ENCODE results near the gene GINS2.

Gene GINS2

DNA sequence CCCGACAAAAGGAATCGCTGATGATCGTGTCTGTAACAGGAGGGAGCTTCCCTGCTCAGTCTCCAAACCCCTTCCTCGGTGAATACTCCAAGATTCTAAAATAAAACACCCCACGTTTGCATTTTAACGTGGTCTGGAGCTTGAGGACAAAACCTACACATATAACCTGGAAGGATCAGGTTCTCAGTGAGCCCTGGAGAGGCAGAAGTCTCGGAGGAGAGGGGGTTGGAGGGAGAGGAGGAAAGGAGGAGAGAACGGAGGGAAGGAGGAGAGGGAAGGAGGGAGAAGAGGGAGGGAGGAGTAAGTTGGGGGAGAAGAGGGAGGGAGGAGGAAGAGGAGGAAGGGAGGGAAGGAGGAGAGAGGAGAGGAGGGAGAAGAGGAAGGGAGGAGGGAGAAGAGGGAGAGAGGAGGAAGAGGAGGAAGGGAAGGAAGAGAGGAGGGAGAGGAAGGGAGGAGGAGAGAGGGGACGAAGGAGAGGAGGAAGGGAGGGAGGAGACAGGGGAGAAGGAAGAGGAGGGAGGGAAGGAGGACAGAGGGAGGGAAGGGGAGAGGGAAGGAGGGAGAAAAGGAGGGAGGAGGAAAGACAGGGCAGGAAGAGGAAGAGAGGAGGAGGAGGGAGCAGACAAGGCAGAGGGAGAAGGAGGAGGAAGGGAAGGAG, 27.4 kb upstream of the GINS2 start:
- no peak for DNase-seq (ENCODE audit: low read depth, low spot score)

DNA sequence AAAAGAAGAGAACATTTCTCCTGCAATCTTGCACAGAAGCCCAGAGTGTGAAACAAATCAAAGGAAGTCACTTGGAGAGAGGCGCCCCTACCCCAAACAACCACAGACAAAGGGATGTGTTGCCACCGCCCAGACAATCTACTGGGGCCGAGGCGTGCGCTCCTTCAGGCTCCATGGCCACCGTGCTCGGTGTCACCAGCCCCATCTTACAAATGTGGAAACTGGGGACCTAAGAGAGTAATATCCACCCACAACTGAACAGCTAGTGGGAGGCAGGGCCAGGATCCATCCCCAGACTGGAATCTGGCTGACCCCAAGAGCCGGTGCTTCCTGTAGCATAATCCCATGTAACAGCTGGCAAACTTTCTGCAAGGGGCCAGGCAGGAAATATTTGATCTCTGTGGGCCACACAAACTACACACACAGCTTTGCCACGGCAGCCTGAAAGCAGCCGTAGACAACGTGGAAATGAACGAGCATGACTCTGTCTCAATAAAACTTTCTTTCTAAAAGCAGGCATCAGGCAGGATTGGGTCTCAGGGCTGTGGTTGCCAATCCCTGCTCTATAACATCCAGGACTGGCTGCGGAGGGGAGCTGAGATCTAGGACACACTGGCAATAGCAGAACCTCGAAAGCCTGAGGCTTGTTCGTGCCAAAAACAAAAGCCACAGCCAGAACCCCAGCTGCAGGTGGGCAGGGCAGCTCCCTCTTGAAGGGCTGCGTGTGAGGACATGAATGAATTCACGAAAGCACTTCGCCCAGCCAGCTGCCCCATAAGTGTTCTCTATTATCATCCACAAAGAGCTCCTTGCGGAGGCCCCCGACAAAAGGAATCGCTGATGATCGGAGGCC, 26.6 kb upstream of the GINS2 start:
- DNase-seq (ENCODE audit: low read depth, low spot score), result no peak

DNA sequence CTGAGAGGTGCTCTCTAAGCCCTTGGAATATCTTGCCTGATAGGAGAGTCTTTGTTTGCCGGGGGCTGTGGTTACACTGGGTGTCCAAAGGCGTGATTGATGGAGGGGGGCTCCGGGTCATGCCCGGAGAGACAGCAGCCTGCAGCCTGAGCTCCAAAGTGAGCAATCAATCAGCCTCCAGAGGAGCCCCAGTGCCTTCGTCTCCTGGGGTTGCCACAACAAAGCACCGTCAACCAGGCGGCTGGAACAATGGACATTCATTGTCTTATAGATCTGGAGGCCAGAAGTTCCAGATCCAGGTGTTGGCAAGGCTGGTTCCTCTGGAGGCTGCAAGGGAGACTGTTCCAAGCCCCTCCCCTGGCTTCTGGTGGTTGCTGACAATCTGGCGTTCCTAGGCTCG, 24.0 kb upstream of the GINS2 start:
- no peak for DNase-seq (ENCODE audit: low read depth, low spot score)

DNA sequence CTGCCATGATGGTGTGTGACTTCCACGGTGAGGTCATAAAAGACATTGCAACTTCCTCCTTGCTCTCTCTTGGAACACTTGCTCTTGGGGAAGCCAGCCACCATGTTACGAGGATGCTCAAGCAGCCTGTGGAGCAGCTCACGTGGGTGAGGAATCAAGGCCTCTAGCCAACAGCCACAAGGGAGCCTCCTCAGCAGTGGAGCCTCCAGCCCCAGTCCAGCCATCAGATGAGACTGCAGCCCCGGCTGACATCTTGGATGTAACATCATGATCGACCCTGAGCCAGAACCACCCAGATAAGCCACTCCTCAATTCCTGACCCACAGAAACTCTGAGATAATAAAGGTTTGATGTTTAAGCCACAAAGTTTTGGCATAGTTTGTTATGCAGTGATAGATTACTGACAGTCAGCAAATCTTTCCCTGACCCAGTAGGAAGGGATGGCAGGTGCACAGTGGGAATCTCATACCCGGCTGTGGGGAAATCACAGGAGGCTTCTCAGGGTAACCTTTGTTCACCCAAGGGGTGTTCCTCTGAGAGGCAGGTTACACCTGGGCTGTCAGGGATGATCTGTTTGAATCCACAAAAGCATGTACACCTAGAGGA, 23.3 kb upstream of the GINS2 start:
- DNase-seq (ENCODE audit: low read depth, low spot score), result no peak

DNA sequence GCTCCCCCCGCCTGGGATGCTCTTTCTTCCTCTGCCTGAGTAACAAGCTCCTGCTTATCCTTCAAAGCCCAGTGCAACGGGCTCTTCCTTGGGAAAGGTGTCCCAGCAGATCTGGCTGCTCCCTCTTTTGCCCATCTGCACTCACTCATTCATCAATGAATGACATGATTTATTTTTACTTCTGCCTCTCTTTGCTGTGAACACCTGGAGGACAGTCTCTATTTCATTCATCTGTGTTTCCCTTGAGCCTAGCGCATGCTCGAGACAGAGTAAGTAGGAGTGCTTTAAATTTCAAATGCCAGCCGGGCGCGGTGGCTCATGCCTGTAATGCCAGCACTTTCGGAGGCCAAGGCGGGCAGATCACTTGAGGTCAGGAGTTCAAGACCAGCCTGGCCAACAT, 22.0 kb upstream of the GINS2 start:
- no peak for DNase-seq (ENCODE audit: low read depth, low spot score)

DNA sequence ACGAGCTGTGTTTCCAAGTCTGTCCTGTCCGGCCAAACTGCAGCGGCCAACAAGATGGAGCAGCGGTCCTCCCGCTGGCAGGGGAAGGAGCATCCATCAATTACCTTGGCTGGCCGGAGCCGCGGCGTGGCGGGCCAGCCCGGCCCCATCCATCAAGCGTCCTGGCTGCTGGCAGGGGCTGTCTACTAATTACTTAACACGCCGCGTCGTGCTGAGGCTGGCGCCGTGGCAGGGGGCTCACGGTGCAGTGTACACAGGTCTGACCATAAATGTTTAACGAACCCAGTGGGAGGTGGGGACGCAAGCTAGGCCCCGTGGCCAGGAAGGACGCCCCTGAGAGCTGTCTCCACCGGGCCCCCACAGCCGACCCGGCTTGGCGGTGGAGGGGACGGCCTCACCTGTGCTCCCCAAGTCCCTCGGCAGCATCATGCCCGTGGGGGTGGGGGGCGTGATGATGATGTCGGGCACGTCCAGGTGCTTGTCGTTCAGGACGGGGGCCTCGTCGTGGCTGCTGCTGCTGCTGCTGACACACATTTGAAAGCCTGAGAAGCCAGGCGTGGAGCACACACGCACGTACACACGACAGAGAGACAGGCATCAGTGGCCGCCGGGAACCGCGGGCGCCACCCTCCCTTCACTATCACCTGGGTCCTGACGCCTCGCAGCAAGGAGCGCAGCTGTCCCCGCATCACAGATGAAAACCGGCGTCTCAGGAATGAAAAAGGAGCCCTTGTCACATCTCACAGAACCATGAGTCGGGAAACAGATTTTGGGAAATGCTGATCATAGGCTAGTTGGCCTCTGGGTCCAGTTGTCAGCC, 21.2 kb upstream of the GINS2 start:
- DNase-seq (ENCODE audit: low read depth, low spot score), result no peak

DNA sequence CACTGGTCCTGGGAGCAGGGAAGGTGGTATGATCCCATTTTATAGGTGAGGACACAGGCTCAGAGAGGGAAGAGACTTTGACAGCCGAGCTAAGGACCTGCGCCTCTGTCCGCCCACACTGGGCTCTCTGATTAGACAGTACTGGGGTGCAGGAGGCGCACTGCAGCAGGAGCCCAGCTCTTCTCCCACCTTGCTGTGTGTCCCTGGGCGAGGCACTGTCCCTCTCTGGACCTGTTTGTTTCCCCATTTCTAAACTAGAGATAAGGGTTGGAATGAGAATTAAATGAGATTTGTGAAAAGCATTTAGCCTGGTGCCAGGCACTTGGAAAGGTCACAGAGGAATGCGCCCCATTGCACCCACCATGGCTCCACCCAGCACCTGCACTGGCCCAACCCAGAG, 19.6 kb upstream of the GINS2 start:
- DNase-seq (ENCODE audit: low read depth, low spot score), result no peak

DNA sequence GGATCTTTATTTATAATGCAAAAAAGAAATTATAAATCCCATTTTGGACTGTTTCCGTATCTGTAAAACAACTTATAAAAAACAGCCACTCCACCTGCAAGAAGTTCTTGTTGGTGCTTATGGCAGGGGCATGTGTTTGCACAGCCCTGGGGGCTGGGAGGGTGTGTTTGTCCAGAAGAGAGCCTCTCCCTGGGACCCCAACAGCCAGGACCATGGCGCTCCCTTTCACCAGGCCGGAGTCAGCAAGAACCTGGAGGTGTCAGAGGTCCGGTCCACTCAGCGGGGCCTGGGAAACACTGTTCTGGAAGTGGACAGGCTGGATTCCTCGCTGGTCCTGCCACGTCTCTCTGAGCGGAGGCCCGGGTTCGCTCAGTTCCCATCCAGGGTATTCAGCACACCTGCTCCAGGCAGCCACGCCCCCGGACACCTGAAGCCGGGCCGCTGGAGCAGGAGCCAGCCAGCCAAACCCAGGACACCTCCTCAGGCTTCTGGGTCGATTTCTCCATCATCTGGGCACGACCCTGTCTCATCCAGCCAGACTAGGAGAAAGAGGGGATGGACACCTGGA, 18.9 kb upstream of the GINS2 start:
- DNase-seq (ENCODE audit: low read depth, low spot score), result no peak

DNA sequence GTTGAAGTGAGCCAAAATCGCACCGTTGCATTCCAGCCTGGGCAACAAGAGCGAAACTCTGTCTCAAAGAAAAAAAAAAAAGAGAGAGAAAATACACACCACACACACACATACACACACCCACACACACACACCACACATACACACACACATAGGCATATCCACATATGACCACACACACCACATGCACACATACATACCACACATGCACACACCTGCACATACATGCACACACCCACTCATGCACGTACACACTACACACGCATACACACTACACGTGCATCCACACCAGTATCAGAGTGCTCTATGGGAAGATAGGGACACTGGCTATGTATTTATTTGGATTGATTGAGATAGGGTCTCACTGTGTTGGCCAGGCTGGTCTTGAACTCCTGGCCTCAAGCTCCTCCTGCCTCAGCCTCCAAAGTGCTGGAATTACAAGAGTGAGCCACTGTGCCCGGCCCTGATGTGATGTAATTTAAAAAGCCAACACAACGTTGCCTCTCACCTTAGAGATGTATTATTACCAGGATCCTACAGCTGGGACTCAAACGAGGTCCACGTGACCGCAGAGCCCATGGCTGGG, 17.8 kb upstream of the GINS2 start:
- no peak for DNase-seq (ENCODE audit: low read depth, low spot score)

DNA sequence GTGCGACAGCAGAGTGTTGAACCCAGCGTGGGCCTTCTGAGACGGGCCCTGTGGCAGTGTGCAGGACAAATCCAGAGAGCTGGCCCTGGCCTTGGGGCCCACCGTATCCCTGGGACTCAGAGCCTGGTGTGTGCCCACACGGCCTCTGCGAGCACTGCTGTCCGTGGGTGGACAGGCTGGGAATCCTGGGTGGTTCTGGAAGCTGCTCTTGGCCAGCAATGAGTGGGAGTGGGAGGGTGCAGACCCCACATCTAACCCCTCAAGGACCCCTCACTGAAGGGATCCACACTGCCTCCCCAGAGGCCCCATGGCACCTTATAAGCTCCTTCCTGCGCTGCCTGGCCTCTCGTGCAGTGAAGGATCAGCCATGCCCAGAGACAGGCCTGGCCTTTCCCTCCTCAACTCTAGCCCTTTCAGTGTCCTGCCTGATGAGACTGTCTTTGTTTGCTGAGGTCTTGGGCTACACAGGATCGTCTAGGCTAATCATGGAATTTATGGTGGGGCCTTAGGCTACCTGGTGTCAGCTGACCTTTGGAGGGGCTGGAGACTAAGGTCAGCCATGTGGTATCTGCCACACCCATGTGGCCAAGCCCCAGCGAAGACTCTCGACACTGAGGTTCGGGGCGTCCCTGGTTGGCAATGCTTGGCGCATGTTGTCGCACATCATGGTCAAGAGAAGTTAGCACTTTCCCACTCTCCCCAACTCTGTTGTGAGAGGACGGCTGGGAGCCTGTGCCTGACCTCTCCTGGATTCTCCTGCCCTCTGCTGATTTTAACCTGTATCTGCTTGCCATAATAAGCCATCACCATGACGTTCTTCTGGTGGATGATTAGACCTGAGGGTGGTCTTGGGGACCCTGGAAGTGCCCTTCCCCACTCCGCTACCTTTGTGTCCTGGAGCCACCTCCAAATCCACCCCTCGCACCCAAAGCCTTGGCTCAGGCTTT, 16.4 kb upstream of the GINS2 start:
- DNase-seq (ENCODE audit: low read depth, low spot score), result no peak

DNA sequence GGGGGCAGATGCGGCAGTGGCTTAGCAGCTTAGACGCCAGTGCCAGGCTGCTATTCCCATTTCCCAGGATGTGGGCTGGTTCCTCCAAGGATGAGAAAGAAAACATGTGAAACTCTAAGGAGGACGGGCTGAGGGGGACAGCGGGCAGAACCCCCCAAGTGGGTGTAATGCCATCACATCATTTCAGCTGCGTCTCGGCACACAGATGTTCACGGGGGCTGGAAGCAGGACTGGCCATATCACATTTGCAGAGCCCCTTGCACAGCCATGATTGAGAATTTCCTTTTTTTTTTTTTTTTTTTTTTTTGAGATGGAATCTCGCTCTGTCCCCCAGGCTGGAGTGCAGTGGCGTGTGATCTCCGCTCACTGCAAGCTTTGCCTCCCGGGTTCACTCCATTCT, 15.3 kb upstream of the GINS2 start:
- no peak for DNase-seq (ENCODE audit: low read depth, low spot score)

DNA sequence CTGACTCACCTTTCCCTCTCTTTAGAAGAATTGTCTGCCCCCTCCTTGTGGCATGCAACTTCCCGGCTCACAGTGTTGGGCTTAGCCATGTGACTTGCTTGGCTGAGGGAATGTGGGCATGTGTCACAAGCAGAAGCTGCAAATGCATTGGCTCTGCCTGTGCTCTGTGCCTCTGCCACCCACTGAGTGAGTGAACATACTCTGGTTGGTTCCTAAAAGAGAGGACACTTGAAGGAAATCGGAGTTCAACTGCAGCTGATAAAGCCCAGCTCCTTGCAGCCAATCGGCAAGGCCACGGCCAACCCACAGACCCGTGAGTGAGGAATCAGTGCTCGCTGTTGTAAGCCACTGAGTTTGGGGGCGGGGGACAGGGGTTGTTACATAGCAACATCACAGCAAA, 10.9 kb upstream of the GINS2 start:
- no peak for DNase-seq (ENCODE audit: low read depth, low spot score)

DNA sequence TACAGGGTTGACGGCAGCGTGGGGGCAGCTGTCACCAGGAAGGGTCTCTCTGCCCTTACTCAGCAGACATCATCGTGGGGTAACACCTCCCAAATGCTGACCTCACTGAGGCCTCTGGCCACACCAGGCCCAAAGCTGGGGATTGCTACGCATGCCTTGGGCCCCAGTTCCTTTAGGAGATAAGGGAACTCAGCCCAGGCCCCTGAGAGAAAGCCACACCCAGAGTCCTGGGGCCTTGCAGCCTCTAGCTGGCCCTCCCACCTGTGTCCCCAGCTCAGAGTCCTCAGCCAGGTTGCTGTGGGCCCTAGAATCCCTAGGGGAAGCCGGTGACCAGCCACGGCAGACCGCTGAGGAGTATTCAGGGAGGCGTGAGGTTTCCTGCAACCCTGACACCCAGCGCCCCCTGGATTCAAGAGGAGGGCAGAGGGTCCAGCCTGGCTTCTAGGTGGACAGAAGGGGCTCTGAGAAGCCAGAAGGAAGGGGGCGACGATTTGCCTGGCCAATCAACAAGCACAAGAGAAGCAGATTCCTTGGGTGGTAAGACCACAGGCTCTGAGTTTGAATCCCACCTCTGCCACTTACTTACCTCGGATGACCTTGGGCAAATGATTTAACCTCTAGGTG, 10.3 kb upstream of the GINS2 start:
- DNase-seq (ENCODE audit: low read depth, low spot score), result no peak

DNA sequence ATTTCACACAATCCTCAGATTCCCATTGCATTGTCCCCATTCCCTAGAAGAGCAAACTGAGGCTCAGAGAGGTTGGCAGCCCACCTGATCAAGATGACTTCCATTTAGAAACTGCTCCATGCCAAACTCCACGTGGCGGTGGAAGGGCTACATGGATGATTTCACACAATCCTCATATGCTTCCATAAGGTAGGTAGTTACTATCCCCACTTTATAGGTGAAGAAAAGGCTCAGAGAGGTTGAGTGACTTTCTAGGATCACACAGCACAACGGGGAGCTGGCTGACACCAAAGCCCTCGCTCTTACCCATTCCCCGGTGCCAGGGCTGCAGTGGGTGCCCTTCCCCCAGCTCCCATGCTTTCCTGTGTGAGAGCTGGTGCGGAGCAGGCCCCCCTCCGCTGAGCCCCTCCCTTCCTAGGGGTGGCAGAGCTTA, 9.7 kb upstream of the GINS2 start:
- DNase-seq (ENCODE audit: low read depth, low spot score), result no peak

DNA sequence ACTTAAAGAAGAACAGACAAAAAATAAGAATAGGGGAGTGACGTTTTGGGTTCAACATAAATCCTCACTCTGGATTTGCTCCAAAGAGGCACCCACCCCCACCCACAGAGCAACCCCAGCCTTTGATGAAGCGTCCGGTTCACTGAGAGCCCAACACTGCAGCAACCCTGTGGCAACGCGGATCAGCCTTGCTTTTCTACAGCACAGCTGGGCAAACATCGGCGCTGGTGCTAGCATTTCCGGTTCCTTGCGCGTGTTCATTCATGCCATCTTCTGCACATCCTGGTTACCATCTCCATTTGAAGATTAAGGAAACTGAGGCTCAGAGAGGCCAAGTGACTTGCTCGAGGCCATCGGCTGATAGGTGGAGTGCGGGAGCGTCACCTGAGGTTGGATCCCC, 8.7 kb upstream of the GINS2 start:
- no peak for DNase-seq (ENCODE audit: low read depth, low spot score)

DNA sequence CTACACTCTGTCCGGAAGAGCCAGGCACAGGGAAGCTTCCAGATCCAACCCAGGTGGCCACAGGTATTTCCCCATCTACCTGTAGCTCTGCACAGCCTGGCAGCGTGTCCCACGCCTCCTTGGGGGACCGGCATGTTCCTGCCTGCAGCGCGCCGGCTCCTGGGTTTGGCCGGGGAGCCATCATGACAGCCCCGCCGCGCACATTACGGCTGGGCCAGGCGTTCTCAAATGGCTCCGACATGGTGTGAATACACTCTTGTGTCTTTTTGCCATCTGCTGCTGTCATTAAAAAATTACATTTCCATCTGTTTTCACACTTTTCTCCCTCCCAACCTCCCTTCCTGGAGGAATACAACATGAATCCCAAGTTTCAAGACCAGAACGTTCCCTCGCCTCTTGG, 8.0 kb upstream of the GINS2 start:
- DNase-seq (ENCODE audit: low read depth, low spot score), result no peak

DNA sequence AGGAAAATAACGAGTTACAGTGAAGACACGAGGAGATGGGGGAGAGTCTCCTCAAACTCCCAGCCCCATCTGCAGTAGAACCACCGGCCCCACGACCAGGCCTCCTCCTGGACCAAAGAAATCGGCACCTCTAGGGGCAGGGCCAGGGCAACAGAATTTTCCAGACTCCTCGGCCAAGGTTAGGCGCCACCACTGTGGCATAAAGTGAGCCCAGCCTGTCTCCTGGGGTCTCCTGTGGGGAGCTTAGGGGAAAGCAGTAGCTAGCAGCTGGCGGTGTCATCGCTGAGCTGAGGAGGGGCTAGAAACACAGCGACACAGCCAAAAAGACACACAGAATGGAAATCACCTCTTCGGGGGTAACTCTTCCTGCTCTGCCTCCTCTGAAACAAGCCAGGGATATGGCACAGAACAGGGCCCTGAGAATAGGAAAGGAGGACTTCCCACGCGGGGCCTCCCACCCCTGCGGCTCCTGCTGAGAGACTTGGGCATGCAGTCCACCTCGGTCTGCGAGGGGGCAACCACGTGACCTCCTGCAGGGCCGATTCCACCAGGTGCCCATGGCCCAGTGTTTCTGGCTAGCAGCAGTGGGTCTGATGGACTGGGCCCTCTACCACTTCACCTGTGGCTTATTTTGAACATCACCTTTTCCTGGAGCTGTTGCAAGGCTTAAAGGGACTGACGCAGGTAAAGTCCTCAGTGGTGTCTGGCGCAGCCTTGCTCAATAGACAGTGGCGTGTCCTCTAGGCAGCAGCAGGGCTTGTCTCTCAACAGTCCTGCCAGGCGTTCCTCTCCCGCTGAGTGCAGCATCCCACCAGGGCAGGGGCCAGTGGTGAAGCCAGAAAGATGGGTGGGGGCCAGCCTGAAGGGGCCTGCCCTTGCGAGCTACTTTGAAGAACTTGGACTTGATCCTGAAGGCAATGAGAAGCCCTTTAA, 6.7 kb upstream of the GINS2 start:
- no peak for DNase-seq (ENCODE audit: low read depth, low spot score)

DNA sequence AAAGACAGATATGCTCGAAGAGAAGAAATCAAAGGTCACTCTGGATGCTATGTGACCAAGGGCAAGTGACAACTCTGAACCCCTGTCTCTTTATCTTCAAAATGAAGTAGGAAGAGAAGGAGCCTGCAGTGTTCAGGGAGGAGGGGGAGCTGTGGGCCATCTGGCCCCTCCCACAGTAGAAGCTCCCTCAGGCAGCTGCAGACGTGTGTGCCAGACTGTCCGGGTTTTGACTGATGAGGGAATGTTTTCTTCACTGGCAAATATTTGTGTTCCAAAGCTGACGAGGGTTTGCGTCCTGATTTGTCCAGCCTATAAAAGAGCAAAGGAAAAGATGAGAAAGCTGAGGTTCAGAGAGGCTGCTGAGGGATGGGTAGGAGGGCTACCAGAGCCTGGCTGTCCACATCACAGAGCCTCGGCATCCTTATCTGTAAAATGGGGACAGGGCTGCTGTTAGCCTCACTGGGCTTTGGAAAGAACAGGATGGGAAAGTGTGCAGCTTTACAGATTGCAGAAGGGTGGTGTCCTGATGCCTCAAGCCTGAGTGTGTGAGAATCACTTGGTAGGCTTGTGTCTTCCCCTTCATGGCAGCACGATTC, 1.8 kb upstream of the GINS2 start:
- no peak for DNase-seq (ENCODE audit: low read depth, low spot score)

All from smooth muscle cell of the brain vasculature (primary cell).